ENCODE measurements around the gene RAD21L1. TPM values are rescaled to one million over a fixed set of nuclear protein-coding genes. Genes with fewer than 3 reads are reported as not detected.

The RAD21L1 gene
- total and polyA plus RNA-seq, 4 donors: 0.10 to 0.28 TPM; not detected in 2

DNA sequence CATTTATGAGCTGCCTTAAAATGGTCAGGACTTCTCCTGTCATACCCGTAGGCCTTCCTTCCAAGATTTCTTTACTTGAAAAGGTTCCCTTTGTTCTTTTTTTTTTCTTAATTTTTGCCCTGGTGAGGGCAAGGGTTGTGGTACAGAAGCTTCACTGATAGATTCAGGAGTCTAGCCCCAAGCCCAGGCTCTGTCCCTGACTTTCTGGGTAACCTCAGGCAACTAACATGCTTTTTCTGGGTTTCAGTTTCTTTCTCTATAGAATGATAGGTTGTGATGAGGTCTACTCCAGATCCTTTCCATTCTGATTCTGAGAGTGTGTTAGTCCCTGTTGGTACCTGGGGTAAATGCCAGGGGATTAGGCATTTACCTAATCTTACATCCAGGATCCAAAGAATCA, 61.5 kb downstream of the RAD21L1 start:
- DNase-seq (ENCODE audit: low read depth in 4 of 6, low spot score in 6 of 6): no peak
- WGBS (ENCODE audit: insufficient coverage): no CpG with 5 or more reads among the region's 1 CpG
- no peaks in the 10 kb centered on the region for H3K27me3 ChIP-seq (ENCODE audit: control insufficient read depth, insufficient read depth, low read length)
- no peak overlapping the region for H3K4me3 ChIP-seq (ENCODE audit: low read depth, low read length)
- H3K36me3 ChIP-seq (ENCODE audit: control insufficient read depth, insufficient read depth, low read length): peaks cover 10% of the 10 kb centered on the region
- H3K4me1 ChIP-seq (ENCODE audit: control insufficient read depth, insufficient read depth, low read length): peaks cover 28% of the 10 kb centered on the region
- H3K27ac ChIP-seq (ENCODE audit: low read depth, low read length): no peak overlapping the region
- H3K9me3 ChIP-seq (ENCODE audit: control insufficient read depth, insufficient read depth, low read length): no peaks in the 10 kb centered on the region

DNA sequence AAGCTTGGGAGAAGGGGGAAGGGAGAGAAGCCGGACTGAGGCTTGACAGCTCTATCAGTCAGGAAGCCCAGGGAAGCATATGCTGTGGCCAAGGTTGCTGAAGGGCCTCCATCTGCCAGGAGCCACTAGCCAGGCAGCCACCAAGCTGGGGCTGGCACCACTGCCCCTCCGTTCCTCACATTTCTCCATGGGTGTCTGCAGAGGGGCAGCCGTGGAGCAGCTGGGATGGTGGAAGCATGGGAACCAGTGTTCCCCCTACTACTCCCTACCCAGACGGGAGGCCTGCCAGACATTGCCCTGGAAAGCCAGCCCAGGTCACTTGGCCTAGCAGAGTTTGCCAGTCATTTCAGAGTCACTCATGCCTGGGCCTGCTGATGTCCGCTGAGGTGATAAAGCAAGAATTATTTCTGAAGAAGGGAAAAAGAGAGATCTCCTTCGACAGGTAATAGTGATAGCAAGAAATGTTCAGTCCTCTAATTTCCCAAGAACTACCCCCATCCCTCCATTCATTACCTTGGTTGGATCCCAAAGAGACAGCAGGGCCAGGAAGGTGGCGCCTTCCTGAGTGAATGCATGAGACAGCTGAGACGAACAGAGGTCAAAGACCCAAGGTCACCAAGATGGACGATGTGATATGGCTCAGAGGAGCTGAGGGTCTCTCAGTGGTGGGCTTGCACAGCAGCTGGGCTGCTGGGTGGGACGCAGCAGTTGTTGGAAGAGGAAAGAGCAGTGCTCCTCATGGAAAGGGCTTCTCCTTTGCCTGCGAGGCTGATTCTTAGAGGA, 62.1 kb downstream of the RAD21L1 start:
- DNase-seq (ENCODE audit: low read depth in 4 of 6, low spot score in 6 of 6): no peak
- H3K27ac ChIP-seq (ENCODE audit: low read depth, low read length): no peak overlapping the region
- WGBS (ENCODE audit: insufficient coverage): 87% methylated on average over 7 of the region's 11 CpGs

DNA sequence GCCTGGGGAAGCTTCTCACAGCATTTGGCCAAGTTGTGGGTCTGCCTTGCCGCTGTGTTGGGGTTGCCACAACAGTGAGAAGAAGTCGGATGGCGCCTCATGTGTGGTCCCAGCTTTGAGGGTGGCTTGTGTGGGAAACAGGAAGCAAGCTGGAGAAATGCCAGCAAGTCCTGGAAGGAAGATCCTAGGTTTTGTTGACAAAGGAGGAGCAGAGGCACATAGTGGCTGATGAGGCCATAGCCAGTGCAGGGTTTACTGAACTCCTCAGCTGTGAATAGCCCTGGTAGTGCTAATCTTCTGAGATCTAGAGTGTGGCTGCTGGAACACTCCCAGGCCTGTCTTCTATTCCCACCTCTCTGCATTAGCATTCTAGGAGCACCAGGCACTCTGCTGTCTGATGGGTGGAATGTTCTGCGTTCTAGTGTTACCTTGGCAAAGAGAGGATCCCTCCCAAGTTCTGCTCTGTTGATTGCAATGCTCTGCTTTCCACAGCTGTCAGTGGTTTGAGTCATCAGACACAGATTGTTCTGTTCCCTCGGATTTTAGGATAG, 65.4 kb downstream of the RAD21L1 start:
- no peak for DNase-seq (ENCODE audit: low read depth in 4 of 6, low spot score in 6 of 6)
- 48% methylated on average over 4 of the region's 5 CpGs for WGBS (ENCODE audit: insufficient coverage)
- no peak overlapping the region for H3K27ac ChIP-seq (ENCODE audit: low read depth, low read length)

More for the DNA sequence above, 62.1 kb downstream of the RAD21L1 start:
- Histone ChIP-seq H3K4me3 (ENCODE audit: low read depth, low read length) (no peak overlapping the region), H3K27me3 (ENCODE audit: control insufficient read depth, insufficient read depth, low read length) (no peaks in the 10 kb centered on the region), H3K9me3 (ENCODE audit: control insufficient read depth, insufficient read depth, low read length) (no peaks in the 10 kb centered on the region), H3K4me1 (ENCODE audit: control insufficient read depth, insufficient read depth, low read length) (peaks cover 24% of the 10 kb centered on the region), H3K36me3 (ENCODE audit: control insufficient read depth, insufficient read depth, low read length) (peaks cover 10% of the 10 kb centered on the region)

DNA sequence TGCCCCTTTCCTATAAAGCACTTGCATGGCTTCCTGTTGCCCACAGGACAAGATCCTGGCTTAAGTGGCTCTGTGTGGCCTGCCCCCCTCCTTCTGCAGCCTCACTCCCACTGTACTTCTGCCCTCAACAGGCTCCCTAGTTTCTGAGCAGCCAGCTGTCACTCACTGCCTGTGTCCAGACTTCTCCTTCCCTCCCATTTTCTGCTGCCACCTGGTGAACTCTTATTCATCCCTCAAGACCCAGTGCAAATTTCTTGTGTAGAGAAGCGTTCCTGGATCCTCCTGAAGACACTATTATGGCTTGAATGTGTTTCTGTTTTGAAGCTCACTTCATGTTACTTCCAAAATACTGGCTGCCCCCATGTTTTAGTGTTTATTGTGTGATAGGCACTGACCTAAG, 66.8 kb downstream of the RAD21L1 start:
- no peaks in the 10 kb centered on the region for H3K27me3 ChIP-seq (ENCODE audit: control insufficient read depth, insufficient read depth, low read length)
- H3K4me1 ChIP-seq (ENCODE audit: control insufficient read depth, insufficient read depth, low read length): peaks cover 24% of the 10 kb centered on the region
- H3K4me3 ChIP-seq (ENCODE audit: low read depth, low read length): no peak overlapping the region
- H3K9me3 ChIP-seq (ENCODE audit: control insufficient read depth, insufficient read depth, low read length): no peaks in the 10 kb centered on the region
- peaks cover 49% of the 10 kb centered on the region for H3K36me3 ChIP-seq (ENCODE audit: control insufficient read depth, insufficient read depth, low read length)
- no peak overlapping the region for H3K27ac ChIP-seq (ENCODE audit: low read depth, low read length)
- no CpG with 5 or more reads among the region's 1 CpG for WGBS (ENCODE audit: insufficient coverage)
- no peak for DNase-seq (ENCODE audit: low read depth in 4 of 6, low spot score in 6 of 6)

More for the DNA sequence above, 65.4 kb downstream of the RAD21L1 start:
- H3K9me3 ChIP-seq (ENCODE audit: control insufficient read depth, insufficient read depth, low read length): no peaks in the 10 kb centered on the region
- H3K36me3 ChIP-seq (ENCODE audit: control insufficient read depth, insufficient read depth, low read length): peaks cover 36% of the 10 kb centered on the region
- H3K4me3 ChIP-seq (ENCODE audit: low read depth, low read length): no peak overlapping the region
- peaks cover 32% of the 10 kb centered on the region for H3K4me1 ChIP-seq (ENCODE audit: control insufficient read depth, insufficient read depth, low read length)
- no peaks in the 10 kb centered on the region for H3K27me3 ChIP-seq (ENCODE audit: control insufficient read depth, insufficient read depth, low read length)

DNA sequence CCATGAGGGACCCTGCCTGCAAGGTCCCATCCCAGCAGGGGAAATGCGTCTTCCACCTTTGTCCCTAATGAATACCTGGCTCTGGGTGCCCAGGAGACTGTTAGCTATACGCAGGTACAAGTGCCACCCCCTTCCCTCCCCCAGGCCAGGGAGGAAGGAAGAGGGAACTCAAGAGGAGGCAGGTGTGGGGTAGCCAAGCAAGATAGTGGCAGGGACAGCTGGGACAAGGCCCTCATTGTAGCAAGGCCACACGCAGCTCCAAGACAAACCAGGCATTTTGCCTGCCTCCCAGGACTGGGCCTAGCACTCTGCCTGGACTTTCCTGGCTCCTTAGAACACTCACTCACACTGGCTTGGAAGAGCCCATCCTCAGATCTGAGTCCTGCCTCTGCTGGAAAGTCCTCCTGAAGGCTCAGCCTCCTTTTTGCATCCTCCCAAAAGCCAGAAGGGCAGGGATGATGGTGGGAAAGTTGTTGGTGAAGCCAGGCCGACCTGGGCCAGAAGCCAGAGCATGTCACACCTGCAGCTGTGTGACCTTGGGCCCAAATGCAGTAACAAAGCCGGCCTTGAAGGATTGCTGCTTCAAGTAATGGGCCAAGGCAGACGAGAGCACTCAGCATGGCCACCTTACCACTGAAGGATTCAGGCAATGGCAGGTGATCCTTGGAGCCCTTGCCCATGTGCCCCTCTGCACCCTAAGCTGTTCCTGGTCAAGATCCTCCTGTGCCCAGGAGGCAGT, 68.0 kb downstream of the RAD21L1 start:
- Histone ChIP-seq H3K27me3 (ENCODE audit: control insufficient read depth, insufficient read depth, low read length) (no peaks in the 10 kb centered on the region), H3K4me3 (ENCODE audit: low read depth, low read length) (no peak overlapping the region), H3K27ac (ENCODE audit: low read depth, low read length) (no peak overlapping the region), H3K36me3 (ENCODE audit: control insufficient read depth, insufficient read depth, low read length) (peaks cover 40% of the 10 kb centered on the region), H3K9me3 (ENCODE audit: control insufficient read depth, insufficient read depth, low read length) (no peaks in the 10 kb centered on the region), H3K4me1 (ENCODE audit: control insufficient read depth, insufficient read depth, low read length) (peaks cover 20% of the 10 kb centered on the region)
- WGBS (ENCODE audit: insufficient coverage): 83% methylated on average over 5 of the region's 6 CpGs
- no peak for DNase-seq (ENCODE audit: low read depth in 4 of 6, low spot score in 6 of 6)

DNA sequence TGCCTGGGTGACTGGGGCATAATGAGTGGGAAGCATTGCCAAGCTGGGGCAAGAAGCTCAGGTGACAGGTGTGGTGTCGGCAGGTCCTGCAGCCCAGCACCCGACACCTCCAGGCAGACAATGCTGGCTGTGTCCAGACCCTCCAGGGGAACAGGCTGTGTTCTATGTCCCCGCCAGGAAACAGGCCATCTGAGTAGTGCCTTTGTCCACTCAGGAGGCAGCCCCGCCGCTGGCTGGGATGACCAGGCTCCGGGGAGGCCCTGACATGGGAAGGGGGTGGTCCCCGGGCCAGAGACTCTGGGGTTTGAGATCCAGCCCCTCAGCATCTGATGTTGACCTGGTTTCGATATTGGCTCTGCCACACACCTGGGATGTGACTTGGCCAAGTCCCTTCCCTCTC, 68.7 kb downstream of the RAD21L1 start:
- Histone ChIP-seq H3K4me3 (ENCODE audit: low read depth, low read length) (no peak overlapping the region), H3K36me3 (ENCODE audit: control insufficient read depth, insufficient read depth, low read length) (peaks cover 47% of the 10 kb centered on the region), H3K27me3 (ENCODE audit: control insufficient read depth, insufficient read depth, low read length) (no peaks in the 10 kb centered on the region), H3K9me3 (ENCODE audit: control insufficient read depth, insufficient read depth, low read length) (no peaks in the 10 kb centered on the region), H3K4me1 (ENCODE audit: control insufficient read depth, insufficient read depth, low read length) (peaks cover 20% of the 10 kb centered on the region), H3K27ac (ENCODE audit: low read depth, low read length) (no peak overlapping the region)
- DNase-seq (ENCODE audit: low read depth in 4 of 6, low spot score in 6 of 6): no peak
- WGBS (ENCODE audit: insufficient coverage): 79% methylated on average over 8 of the region's 8 CpGs

DNA sequence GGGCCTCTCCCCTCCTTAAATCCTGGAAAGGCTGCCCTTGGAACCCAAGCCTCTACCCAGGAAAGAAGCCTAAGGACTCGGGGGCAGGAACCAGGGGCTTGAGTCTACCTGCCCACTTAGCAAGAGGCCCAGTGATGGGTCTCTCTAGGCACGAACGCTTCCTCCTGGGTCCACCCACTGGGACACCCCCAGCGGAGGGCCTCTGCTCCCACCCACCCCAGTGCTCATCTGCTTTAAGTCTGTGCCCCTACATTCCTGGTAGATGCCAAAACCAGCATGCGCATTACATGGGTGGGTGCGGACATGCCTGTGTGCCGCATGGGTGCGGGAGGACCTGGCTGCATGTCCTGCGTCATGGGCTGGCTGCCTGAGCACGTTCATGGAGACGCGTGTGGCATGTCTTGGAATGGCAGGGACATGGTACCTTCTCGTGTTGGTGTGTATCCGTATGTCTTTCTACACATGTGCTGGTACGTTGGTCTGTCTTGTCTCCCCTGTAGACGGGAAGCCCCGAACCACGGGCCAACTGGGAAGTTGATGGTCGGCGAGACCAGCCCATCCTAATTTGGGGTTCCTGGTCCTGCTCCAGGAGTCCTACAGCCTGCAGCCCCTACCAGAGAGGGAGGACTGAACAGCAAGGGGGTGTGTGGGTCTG, 69.6 kb downstream of the RAD21L1 start:
- Histone ChIP-seq H3K4me3 (ENCODE audit: low read depth, low read length) (no peak overlapping the region), H3K4me1 (ENCODE audit: control insufficient read depth, insufficient read depth, low read length) (peaks cover 20% of the 10 kb centered on the region), H3K9me3 (ENCODE audit: control insufficient read depth, insufficient read depth, low read length) (no peaks in the 10 kb centered on the region), H3K27me3 (ENCODE audit: control insufficient read depth, insufficient read depth, low read length) (no peaks in the 10 kb centered on the region), H3K36me3 (ENCODE audit: control insufficient read depth, insufficient read depth, low read length) (peaks cover 56% of the 10 kb centered on the region), H3K27ac (ENCODE audit: low read depth, low read length) (no peak overlapping the region)
- no peak for DNase-seq (ENCODE audit: low read depth in 4 of 6, low spot score in 6 of 6)
- 90% methylated on average over 19 of the region's 20 CpGs for WGBS (ENCODE audit: insufficient coverage)

DNA sequence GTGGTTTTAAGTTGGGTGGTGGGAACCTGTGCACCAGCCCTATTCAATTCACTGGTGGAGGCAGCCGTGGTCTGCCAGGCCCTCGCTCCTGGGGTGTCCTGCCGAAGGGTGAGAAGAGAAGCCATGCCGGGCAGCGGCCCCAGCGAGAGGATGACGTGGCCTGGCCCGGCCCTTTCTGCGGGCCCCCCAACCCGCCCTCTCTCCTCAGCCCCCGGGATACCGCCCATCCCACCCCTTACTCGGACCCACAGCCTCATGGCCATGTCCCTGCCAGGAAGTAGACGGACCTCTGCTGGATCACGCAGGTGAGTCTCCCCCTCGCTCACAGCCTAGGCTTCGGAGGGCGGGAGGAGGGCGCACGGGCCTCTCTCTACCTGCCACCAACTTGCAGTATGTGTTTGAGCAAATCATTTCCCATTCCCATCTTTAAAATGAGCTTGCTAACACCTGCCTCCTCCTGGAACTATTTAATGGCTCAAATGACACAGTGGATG, 70.3 kb downstream of the RAD21L1 start:
- Histone ChIP-seq H3K36me3 (ENCODE audit: control insufficient read depth, insufficient read depth, low read length) (peaks cover 64% of the 10 kb centered on the region), H3K4me3 (ENCODE audit: low read depth, low read length) (no peak overlapping the region), H3K9me3 (ENCODE audit: control insufficient read depth, insufficient read depth, low read length) (no peaks in the 10 kb centered on the region), H3K27me3 (ENCODE audit: control insufficient read depth, insufficient read depth, low read length) (no peaks in the 10 kb centered on the region), H3K4me1 (ENCODE audit: control insufficient read depth, insufficient read depth, low read length) (peaks cover 16% of the 10 kb centered on the region), H3K27ac (ENCODE audit: low read depth, low read length) (no peak overlapping the region)
- no peak for DNase-seq (ENCODE audit: low read depth in 4 of 6, low spot score in 6 of 6)
- 90% methylated on average over 20 of the region's 20 CpGs for WGBS (ENCODE audit: insufficient coverage)

DNA sequence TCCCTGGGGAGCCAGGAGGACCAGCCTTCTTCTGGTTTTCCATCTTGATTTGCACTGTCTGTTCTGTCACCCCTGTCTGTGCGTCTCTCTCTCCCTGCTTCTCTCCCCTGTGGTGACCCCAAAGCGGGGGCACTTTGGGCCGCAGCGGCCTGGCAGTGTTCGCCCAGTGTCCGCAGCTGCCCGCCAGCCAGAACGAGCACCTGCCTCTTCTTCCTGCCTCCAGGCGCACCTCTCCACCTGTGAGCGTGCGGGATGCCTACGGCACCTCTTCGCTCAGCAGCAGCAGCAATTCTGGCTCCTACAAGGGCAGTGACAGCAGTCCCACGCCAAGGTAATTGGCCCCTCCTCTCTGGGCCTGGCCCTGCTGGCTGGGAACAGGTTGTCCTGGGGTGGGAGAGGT, 71.1 kb downstream of the RAD21L1 start:
- 90% methylated on average over 14 of the region's 14 CpGs for WGBS (ENCODE audit: insufficient coverage)
- H3K4me1 ChIP-seq (ENCODE audit: control insufficient read depth, insufficient read depth, low read length): peaks cover 16% of the 10 kb centered on the region
- H3K9me3 ChIP-seq (ENCODE audit: control insufficient read depth, insufficient read depth, low read length): no peaks in the 10 kb centered on the region
- H3K27ac ChIP-seq (ENCODE audit: low read depth, low read length): no peak overlapping the region
- H3K27me3 ChIP-seq (ENCODE audit: control insufficient read depth, insufficient read depth, low read length): no peaks in the 10 kb centered on the region
- no peak overlapping the region for H3K4me3 ChIP-seq (ENCODE audit: low read depth, low read length)
- H3K36me3 ChIP-seq (ENCODE audit: control insufficient read depth, insufficient read depth, low read length): peaks cover 65% of the 10 kb centered on the region
- no peak for DNase-seq (ENCODE audit: low read depth in 4 of 6, low spot score in 6 of 6)
